Panc1 (cell line): ENCODE data around the gene RNF208. TPM values are rescaled to one million over a fixed set of nuclear protein-coding genes. Genes with fewer than 3 reads are reported as not detected.

Source experiments
- ATAC-seq: fragments of 200-7000 bp; cut with Tn5 transposase; 2 replicates; pipeline ENCODE4 v1.9.1; 2020; ENCODE audit warnings: mild to moderate bottlenecking, moderate library complexity
- BruUV-seq: library from RNA; stranded (reverse); fragments of 400-500 nt; replicated peaks from 2 replicates; lab custom pipeline; 2021; lab: Mats Ljungman, UMichigan
- CTCF ChIA-PET: fragments of 300-600 bp; sonication (Branson Sonifier 250); formaldehyde crosslinking; loops from one replicate; lab custom pipeline; 2022; ENCODE audit warnings: antibody characterized with exemption; lab: Charles Lee
- POLR2A ChIA-PET: fragments of 300-600 bp; sonication (Branson Sonifier 250); formaldehyde crosslinking; loops from one replicate; lab custom pipeline; 2022; ENCODE audit warnings: antibody characterized with exemption; lab: Charles Lee
- DNase-seq: peaks from one replicate; pipeline ENCODE4 v3.0.0-alpha.2; 2010; ENCODE audit warnings: low read depth, low spot score
- H3K27ac ChIP-seq: 2 replicates; pipeline ENCODE4 v1.5.1; 2011; ENCODE audit warnings: mild to moderate bottlenecking, low read length, inconsistent platforms
- H3K27me3 ChIP-seq: fragments of 200-500 bp; sonication (Bioruptor generic); 2 replicates; pipeline ENCODE4 v1.6.0; 2014; ENCODE audit warnings: low read length, inconsistent platforms; ENCODE audit not compliant: control insufficient read depth, insufficient read depth
- H3K36me3 ChIP-seq: fragments of 200-500 bp; sonication (Bioruptor generic); 2 replicates; pipeline ENCODE4 v1.5.1; 2014; ENCODE audit warnings: inconsistent platforms, mild to moderate bottlenecking, low read length, moderate library complexity; ENCODE audit not compliant: control insufficient read depth, insufficient read depth
- H3K4me1 ChIP-seq: 2 replicates; pipeline ENCODE4 v1.5.1; 2011; ENCODE audit warnings: inconsistent platforms, mild to moderate bottlenecking, low read length, moderate library complexity; ENCODE audit not compliant: control insufficient read depth, insufficient read depth
- H3K4me3 ChIP-seq, 2 experiments: 2 replicates each; pipeline ENCODE4 v1.5.1; 2011 to 2012; ENCODE audit warnings: low read depth in 2 of 2, low read length in 2 of 2, mild to moderate bottlenecking in 2 of 2, inconsistent platforms in 1 of 2, moderate library complexity in 1 of 2
- H3K9me3 ChIP-seq: fragments of 200-500 bp; sonication (Bioruptor generic); 2 replicates; pipeline ENCODE4 v1.5.1; 2014; ENCODE audit warnings: low read depth, mild to moderate bottlenecking, inconsistent platforms, low read length, moderate library complexity; ENCODE audit not compliant: control insufficient read depth, insufficient read depth
- POLR2AphosphoS5 ChIP-seq: IDR thresholded peaks from 2 replicates; pipeline ENCODE4 v1.6.1; 2012; ENCODE audit warnings: mild to moderate bottlenecking, low read depth, low read length, moderate library complexity
- SIN3A ChIP-seq: IDR thresholded peaks from 2 replicates; pipeline ENCODE4 v1.6.1; 2012; ENCODE audit warnings: low read depth, mild to moderate bottlenecking, low read length, moderate library complexity, borderline replicate concordance; ENCODE audit not compliant: insufficient read depth
- TCF7L2 ChIP-seq: IDR thresholded peaks from 2 replicates; pipeline ENCODE4 v1.6.1; 2011; ENCODE audit warnings: mild to moderate bottlenecking, low read depth, low read length, inconsistent platforms
- in situ Hi-C: cut with HindIII; loops from 2 replicates; pipeline ENCODE4 v1.10.0; 2016; ENCODE audit warnings: low sequenced_read_pairs, low pct_unique_long_range_greater_than_20kb
- intact Hi-C: fragments of 100-400 bp; cut with micrococcal nuclease; formaldehyde crosslinking; loops from one replicate; pipeline ENCODE4 v1.10.0; 2022; ENCODE audit not compliant: unreplicated experiment
- total RNA-seq: library from RNA; stranded (reverse); gene quantifications from one replicate; pipeline ENCODE4 v1.2.1, GENCODE V29; 2021; ENCODE audit not compliant: unreplicated experiment
- TF ChIP-seq, protein P1 (sequence below), 2 experiments: IDR thresholded peaks; 2 replicates each; pipeline ENCODE4 v1.6.1; 2011 to 2012; ENCODE audit warnings: low read depth in 2 of 2, control low read depth in 1 of 2, low read length in 1 of 2, mild to moderate bottlenecking in 1 of 2, moderate library complexity in 1 of 2; ENCODE audit not compliant: insufficient read depth in 1 of 2
- TF ChIP-seq, protein P2 (sequence below): fragments of 450-650 bp; IDR thresholded peaks from 2 replicates; pipeline ENCODE4 v1.5.1; 2017; ENCODE audit warnings: mild to moderate bottlenecking

Gene RNF208
- total RNA-seq, 1 experiment from 2014 or later = 11.5 TPM

DNA sequence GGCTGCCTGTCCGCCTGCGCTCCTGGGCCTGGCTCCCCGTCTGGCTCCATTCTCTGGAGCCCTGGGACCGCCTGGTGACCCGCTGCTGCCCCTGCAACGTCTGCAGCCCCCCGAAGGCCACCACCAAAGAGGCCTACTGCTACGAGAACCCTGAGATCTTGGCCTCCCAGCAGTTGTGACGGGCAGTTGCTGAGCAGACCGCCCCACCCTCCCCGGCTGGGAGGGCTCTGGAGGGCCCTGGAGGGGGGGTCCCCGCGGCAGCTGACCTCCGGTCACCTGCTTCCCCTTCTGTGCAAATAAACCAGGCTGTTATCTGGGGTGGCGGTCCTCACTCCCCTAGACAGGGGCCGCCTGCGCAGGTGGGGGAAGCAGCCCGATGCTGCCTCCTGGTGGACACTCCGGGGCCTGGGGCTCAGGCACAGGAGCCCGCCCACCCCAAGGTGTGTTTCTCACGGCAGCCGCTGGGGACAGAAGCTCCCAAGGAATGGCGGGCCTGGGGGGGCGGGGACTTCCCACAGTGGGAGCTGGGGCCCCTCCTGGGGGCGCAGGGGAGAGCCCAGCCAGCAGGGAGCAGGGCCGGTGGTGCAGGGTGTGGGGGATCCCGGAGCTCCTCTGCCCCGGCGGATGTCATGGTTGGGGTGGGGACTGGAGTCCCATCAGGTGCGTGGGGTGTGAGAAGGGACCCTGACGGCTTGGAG, 14.3 kb upstream of the RNF208 start:
- no peaks in the 10 kb centered on the region; the same call in 1 of the 2 replicates for H3K36me3 ChIP-seq
- BruUV-seq = no TSS peak
- POLR2A ChIA-PET = interaction anchor here (0.6 kb wide), 1 partner anchor 122 kb away, joined by 4 read pairs; the partner anchor contains the start of gene DPP7
- TF ChIP-seq SIN3A = no peak
- TF ChIP-seq, protein P1, sequence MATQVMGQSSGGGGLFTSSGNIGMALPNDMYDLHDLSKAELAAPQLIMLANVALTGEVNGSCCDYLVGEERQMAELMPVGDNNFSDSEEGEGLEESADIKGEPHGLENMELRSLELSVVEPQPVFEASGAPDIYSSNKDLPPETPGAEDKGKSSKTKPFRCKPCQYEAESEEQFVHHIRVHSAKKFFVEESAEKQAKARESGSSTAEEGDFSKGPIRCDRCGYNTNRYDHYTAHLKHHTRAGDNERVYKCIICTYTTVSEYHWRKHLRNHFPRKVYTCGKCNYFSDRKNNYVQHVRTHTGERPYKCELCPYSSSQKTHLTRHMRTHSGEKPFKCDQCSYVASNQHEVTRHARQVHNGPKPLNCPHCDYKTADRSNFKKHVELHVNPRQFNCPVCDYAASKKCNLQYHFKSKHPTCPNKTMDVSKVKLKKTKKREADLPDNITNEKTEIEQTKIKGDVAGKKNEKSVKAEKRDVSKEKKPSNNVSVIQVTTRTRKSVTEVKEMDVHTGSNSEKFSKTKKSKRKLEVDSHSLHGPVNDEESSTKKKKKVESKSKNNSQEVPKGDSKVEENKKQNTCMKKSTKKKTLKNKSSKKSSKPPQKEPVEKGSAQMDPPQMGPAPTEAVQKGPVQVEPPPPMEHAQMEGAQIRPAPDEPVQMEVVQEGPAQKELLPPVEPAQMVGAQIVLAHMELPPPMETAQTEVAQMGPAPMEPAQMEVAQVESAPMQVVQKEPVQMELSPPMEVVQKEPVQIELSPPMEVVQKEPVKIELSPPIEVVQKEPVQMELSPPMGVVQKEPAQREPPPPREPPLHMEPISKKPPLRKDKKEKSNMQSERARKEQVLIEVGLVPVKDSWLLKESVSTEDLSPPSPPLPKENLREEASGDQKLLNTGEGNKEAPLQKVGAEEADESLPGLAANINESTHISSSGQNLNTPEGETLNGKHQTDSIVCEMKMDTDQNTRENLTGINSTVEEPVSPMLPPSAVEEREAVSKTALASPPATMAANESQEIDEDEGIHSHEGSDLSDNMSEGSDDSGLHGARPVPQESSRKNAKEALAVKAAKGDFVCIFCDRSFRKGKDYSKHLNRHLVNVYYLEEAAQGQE (IDR thresholded peaks at IDR 0.05; ENCODE audit: insufficient read depth in 1 of 2, low read depth in 2 of 2, low read length in 1 of 2) = no peak
- TF ChIP-seq, protein P2, sequence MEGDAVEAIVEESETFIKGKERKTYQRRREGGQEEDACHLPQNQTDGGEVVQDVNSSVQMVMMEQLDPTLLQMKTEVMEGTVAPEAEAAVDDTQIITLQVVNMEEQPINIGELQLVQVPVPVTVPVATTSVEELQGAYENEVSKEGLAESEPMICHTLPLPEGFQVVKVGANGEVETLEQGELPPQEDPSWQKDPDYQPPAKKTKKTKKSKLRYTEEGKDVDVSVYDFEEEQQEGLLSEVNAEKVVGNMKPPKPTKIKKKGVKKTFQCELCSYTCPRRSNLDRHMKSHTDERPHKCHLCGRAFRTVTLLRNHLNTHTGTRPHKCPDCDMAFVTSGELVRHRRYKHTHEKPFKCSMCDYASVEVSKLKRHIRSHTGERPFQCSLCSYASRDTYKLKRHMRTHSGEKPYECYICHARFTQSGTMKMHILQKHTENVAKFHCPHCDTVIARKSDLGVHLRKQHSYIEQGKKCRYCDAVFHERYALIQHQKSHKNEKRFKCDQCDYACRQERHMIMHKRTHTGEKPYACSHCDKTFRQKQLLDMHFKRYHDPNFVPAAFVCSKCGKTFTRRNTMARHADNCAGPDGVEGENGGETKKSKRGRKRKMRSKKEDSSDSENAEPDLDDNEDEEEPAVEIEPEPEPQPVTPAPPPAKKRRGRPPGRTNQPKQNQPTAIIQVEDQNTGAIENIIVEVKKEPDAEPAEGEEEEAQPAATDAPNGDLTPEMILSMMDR = peak; percentile 98
- TF ChIP-seq POLR2AphosphoS5 = no peak
- TF ChIP-seq TCF7L2 = no peak
- no peaks in the 10 kb centered on the region for H3K27me3 ChIP-seq
- peak overlapping the region; percentile 61 for H3K27ac ChIP-seq
- H3K9me3 ChIP-seq = no peaks in the 10 kb centered on the region
- DNase-seq (no peak), ATAC-seq (peak; percentile 57)
- intact Hi-C loops (no loop called here), in situ Hi-C loops (no loop called here)
- H3K4me1 ChIP-seq = peaks cover 26% of the 10 kb centered on the region
- no peak overlapping the region for H3K4me3 ChIP-seq
- CTCF ChIA-PET = interaction anchor here (0.6 to 1.0 kb wide), 8 partner anchors 10 to 150 kb away, joined by 3 to 10 read pairs (median 3); partner anchors contain the start of genes MAN1B1, STPG3 and TPRN

DNA sequence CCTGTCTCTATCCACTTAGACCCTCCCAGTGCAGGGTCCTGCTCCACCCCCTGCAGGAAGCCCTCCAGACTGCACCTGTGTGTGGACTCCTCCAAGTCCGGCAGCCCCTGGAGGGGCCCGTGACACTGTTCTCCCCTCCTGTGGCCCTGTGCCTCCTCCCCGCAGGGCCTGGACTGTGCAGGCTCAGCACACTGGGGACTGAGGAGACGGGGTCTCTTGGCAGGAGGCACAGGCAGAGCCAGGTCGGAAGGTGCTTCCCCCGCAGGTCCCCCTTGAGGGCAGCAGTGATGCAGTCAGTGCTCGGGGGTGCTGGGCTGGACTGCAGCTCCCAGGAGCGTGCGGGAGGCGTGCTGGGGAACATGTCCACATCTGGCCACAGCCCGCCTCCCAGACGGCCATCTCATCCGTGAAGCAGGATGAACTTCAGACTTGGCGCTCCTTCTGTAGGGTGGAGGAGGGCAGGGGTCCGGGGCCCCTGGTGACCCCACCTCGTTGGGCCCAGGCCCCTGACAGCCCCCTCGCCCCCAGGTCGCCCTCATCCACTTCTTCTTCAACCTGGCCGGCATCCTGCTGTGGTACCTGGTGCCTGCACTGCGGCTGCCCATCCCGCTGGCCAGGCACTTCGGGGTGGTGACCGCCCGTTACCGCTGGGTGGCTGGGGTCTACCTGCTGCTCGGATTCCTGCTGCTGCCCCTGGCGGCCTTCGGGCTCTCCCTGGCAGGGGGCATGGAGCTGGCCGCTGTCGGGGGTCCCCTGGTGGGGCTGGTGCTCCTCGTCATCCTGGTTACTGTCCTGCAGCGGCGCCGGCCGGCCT, 13.6 kb upstream of the RNF208 start:
- no peaks in the 10 kb centered on the region for H3K27me3 ChIP-seq
- POLR2A ChIA-PET = no interaction called here
- H3K36me3 ChIP-seq = no peaks in the 10 kb centered on the region; the same call in 1 of the 2 replicates
- CTCF ChIA-PET = interaction anchor here (0.6 to 1.0 kb wide), 3 partner anchors 9 to 120 kb away, joined by 3 read pairs; no protein-coding TSS in a partner anchor
- H3K4me1 ChIP-seq = peaks cover 26% of the 10 kb centered on the region
- ATAC-seq (no peak), DNase-seq (no peak)
- in situ Hi-C loops = no loop called here
- BruUV-seq = no TSS peak
- no peak overlapping the region for H3K27ac ChIP-seq
- no peak overlapping the region for H3K4me3 ChIP-seq
- intact Hi-C loops = no loop called here
- H3K9me3 ChIP-seq = no peaks in the 10 kb centered on the region
- no peak for TF ChIP-seq TCF7L2
- TF ChIP-seq, protein P1 (IDR thresholded peaks at IDR 0.05; ENCODE audit: insufficient read depth in 1 of 2, low read depth in 2 of 2, low read length in 1 of 2) = no peak
- TF ChIP-seq, protein P2 = no peak
- TF ChIP-seq SIN3A = no peak
- TF ChIP-seq POLR2AphosphoS5 = no peak
